ENCODE data around the gene HDAC9. TPM values are rescaled to one million over a fixed set of nuclear protein-coding genes. Genes with fewer than 3 reads are reported as not detected.

The HDAC9 gene
- total RNA-seq, 3 donors from 2014 or later (not counting 1 experiment from before 2014, with no cell fraction given): 19.1 to 41.1 (median 24.1) TPM

DNA sequence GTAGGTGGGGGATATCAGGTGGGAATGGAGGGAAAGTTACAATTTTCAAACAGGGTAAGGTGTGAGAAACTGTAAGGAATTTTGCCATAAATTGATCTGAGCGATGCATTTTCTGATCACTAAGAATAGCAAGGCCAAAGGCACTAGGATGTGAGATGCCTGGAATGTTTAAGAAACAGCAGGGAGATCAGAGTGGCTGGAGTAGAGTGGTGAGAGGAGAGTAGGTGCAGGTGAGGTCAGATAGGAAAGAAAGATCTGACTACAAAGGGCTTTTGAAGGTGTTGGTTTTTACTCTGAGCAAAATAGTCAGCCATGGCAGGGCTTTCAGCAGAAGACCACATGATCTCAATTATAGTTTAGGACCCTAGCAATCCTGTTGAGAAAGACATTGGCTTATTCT lies 55.0 kb downstream of the HDAC9 start:
- ATAC-seq (no peak), DNase-seq (no peak)
- intact Hi-C loops (cut with micrococcal nuclease): no loop called here
- H3K4me1 ChIP-seq (ENCODE audit: control insufficient read depth, insufficient read depth, low read length): no peaks in the 10 kb centered on the region
- no peak overlapping the region for H3K4me3 ChIP-seq (ENCODE audit: low read length)
- H3K27me3 Mint-ChIP-seq (ENCODE audit: low read depth in 2 of 2): no peaks in the 10 kb centered on the region
- TF ChIP-seq, protein P1, sequence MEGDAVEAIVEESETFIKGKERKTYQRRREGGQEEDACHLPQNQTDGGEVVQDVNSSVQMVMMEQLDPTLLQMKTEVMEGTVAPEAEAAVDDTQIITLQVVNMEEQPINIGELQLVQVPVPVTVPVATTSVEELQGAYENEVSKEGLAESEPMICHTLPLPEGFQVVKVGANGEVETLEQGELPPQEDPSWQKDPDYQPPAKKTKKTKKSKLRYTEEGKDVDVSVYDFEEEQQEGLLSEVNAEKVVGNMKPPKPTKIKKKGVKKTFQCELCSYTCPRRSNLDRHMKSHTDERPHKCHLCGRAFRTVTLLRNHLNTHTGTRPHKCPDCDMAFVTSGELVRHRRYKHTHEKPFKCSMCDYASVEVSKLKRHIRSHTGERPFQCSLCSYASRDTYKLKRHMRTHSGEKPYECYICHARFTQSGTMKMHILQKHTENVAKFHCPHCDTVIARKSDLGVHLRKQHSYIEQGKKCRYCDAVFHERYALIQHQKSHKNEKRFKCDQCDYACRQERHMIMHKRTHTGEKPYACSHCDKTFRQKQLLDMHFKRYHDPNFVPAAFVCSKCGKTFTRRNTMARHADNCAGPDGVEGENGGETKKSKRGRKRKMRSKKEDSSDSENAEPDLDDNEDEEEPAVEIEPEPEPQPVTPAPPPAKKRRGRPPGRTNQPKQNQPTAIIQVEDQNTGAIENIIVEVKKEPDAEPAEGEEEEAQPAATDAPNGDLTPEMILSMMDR (IDR thresholded peaks at IDR 0.05): no peak
- WGBS (ENCODE audit: insufficient coverage): 95% methylated on average over 1 of the region's 1 CpG
- H3K4me3 Mint-ChIP-seq: no peak overlapping the region
- H3K27ac Mint-ChIP-seq: no peak overlapping the region
- H3K27ac ChIP-seq (ENCODE audit: low read length): no peak overlapping the region
- no peaks in the 10 kb centered on the region for H3K36me3 Mint-ChIP-seq
- no peaks in the 10 kb centered on the region for H3K27me3 ChIP-seq (ENCODE audit: control insufficient read depth, insufficient read depth, low read length)
- no peaks in the 10 kb centered on the region for H3K9me3 Mint-ChIP-seq
- H3K4me1 Mint-ChIP-seq: peaks cover 11 to 20% of the 10 kb centered on the region in 2 donors
- H3K9me3 ChIP-seq (ENCODE audit: control insufficient read depth, insufficient read depth, low read length): no peaks in the 10 kb centered on the region
- H3K36me3 ChIP-seq (ENCODE audit: control insufficient read depth, insufficient read depth, low read length): no peaks in the 10 kb centered on the region

DNA sequence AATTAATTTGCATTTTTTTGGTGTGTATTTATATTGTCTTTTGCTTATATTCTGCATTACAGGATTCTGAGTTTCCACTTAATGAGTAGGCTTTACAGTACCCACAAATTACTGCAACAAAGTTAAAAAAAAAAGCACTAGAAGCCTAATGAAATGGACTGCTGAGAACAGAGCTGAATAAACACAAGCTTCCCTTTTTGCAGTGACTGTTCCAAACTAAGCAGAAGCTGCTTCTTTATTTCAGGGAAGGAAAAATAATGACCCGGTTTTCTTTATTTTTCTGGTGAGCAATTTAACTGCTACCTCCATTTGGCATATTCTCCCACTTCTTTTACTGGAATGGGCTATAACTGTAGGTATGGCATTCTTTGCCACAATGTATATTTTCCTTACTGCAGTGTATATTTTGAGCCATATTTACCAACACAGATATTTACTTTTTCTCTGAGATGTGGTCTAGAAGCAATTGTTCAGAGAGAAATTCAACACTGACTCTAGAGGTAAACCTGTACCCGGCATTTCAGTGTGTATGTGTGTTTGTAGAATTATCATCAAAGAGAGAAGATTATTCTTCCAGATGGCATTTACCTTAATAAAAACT lies 56.9 kb downstream of the HDAC9 start:
- Mint-ChIP-seq H3K4me3 (no peak overlapping the region), H3K9me3 (no peaks in the 10 kb centered on the region), H3K4me1 (peaks cover 11 to 20% of the 10 kb centered on the region in 2 donors), H3K27me3 (ENCODE audit: low read depth in 2 of 2) (no peaks in the 10 kb centered on the region), H3K36me3 (no peaks in the 10 kb centered on the region), H3K27ac (no peak overlapping the region)
- Histone ChIP-seq H3K36me3 (ENCODE audit: control insufficient read depth, insufficient read depth, low read length) (no peaks in the 10 kb centered on the region), H3K27ac (ENCODE audit: low read length) (no peak overlapping the region), H3K9me3 (ENCODE audit: control insufficient read depth, insufficient read depth, low read length) (no peaks in the 10 kb centered on the region), H3K4me3 (ENCODE audit: low read length) (no peak overlapping the region), H3K27me3 (ENCODE audit: control insufficient read depth, insufficient read depth, low read length) (no peaks in the 10 kb centered on the region), H3K4me1 (ENCODE audit: control insufficient read depth, insufficient read depth, low read length) (no peaks in the 10 kb centered on the region)
- no peak for ATAC-seq
- TF ChIP-seq, protein P1 (IDR thresholded peaks at IDR 0.05): no peak
- intact Hi-C loops (cut with micrococcal nuclease): no loop called here
- no peak for DNase-seq
- WGBS (ENCODE audit: insufficient coverage): 50% methylated on average over 1 of the region's 2 CpGs

DNA sequence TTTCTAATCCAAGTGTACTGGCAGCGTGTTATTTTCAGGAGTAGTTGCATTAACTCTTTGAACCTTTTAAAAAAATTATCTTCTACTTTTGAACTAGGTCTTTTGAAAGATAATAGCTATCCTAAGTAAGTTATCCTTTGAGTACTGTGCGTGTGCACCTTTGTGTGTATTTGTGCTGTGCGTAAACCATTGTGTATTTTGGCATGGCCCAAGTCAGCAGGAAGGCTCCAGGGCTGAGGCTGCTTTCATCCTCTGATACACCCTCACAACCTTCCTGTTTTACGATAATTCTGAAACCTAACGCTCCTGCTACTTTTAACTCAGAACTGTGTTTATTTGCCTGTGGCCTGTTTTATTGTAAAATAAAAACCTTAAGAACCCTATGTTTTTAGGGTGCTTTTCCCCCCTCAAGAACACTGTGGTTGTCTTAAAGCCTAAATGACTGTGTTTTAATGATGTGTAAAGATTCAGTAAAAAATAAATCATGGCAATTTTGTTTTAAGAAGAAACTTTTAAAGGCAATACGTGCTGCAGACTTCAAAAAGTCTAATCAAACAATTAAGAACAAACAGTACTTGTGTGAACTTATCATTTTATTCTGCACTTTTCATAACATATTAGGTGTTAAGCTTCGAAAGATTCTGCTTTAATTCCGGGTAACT lies 57.5 kb downstream of the HDAC9 start:
- Mint-ChIP-seq H3K4me1 (peaks cover 11 to 20% of the 10 kb centered on the region in 2 donors), H3K4me3 (no peak overlapping the region), H3K36me3 (no peaks in the 10 kb centered on the region), H3K27ac (no peak overlapping the region), H3K9me3 (no peaks in the 10 kb centered on the region), H3K27me3 (ENCODE audit: low read depth in 2 of 2) (no peaks in the 10 kb centered on the region)
- 51% methylated on average over 2 of the region's 8 CpGs for WGBS (ENCODE audit: insufficient coverage)
- Histone ChIP-seq H3K27ac (ENCODE audit: low read length) (no peak overlapping the region), H3K4me1 (ENCODE audit: control insufficient read depth, insufficient read depth, low read length) (no peaks in the 10 kb centered on the region), H3K27me3 (ENCODE audit: control insufficient read depth, insufficient read depth, low read length) (no peaks in the 10 kb centered on the region), H3K4me3 (ENCODE audit: low read length) (no peak overlapping the region), H3K9me3 (ENCODE audit: control insufficient read depth, insufficient read depth, low read length) (no peaks in the 10 kb centered on the region), H3K36me3 (ENCODE audit: control insufficient read depth, insufficient read depth, low read length) (no peaks in the 10 kb centered on the region)
- DNase-seq (no peak), ATAC-seq (no peak)
- intact Hi-C loops (cut with micrococcal nuclease): no loop called here
- TF ChIP-seq, protein P1 (IDR thresholded peaks at IDR 0.05): no peak

Measured in natural killer cell (primary cell).